ENCODE measurements around the gene AJAP1.

The AJAP1 gene

GRCh38 chr1:4755864-4756504 lies 101.6 kb downstream of the AJAP1 start:
- Histone ChIP-seq H3K4me3 (replicated peaks; ENCODE audit: insufficient read depth, low read length) (no peak overlapping the region), H3K27me3 (ENCODE audit: insufficient read depth, poor library complexity, severe bottlenecking) (no peaks in the 10 kb centered on the region), H3K27ac (replicated peaks) (no peak overlapping the region)
- no peak for DNase-seq (ENCODE audit: low read depth in 1 of 2, low spot score in 1 of 2)
- TF ChIP-seq POLR2AphosphoS5 (IDR thresholded peaks at IDR 0.05; ENCODE audit: low read depth), result no peak
- no peak for TF ChIP-seq SPI1 (IDR thresholded peaks at IDR 0.05; ENCODE audit: borderline replicate concordance, low read depth)
- no peak for TF ChIP-seq CTCF (IDR thresholded peaks at IDR 0.05; ENCODE audit: insufficient read depth, low read length)
- no peak for TF ChIP-seq REST (IDR thresholded peaks at IDR 0.05; ENCODE audit: insufficient replicate concordance, low read depth)
- TF ChIP-seq GABPA (IDR thresholded peaks at IDR 0.05; ENCODE audit: low read depth), result no peak

GRCh38 chr1:4756851-4757580 lies 102.6 kb downstream of the AJAP1 start:
- Histone ChIP-seq H3K4me3 (replicated peaks; ENCODE audit: insufficient read depth, low read length) (no peak overlapping the region), H3K27ac (replicated peaks) (no peak overlapping the region), H3K27me3 (ENCODE audit: insufficient read depth, poor library complexity, severe bottlenecking) (no peaks in the 10 kb centered on the region)
- no peak for DNase-seq (ENCODE audit: low read depth in 1 of 2, low spot score in 1 of 2)
- TF ChIP-seq CTCF (IDR thresholded peaks at IDR 0.05; ENCODE audit: insufficient read depth, low read length) (no peak), POLR2AphosphoS5 (IDR thresholded peaks at IDR 0.05; ENCODE audit: low read depth) (no peak), SPI1 (IDR thresholded peaks at IDR 0.05; ENCODE audit: borderline replicate concordance, low read depth) (no peak), REST (IDR thresholded peaks at IDR 0.05; ENCODE audit: insufficient replicate concordance, low read depth) (no peak), GABPA (IDR thresholded peaks at IDR 0.05; ENCODE audit: low read depth) (no peak)

- DNase-seq (ENCODE audit: low read depth in 1 of 2, low spot score in 1 of 2), result no peak
- H3K27me3 ChIP-seq (ENCODE audit: insufficient read depth, poor library complexity, severe bottlenecking), result no peaks in the 10 kb centered on the region
- no peak overlapping the region for H3K4me3 ChIP-seq (replicated peaks; ENCODE audit: insufficient read depth, low read length)
- no peak for TF ChIP-seq GABPA (IDR thresholded peaks at IDR 0.05; ENCODE audit: low read depth)
- TF ChIP-seq POLR2AphosphoS5 (IDR thresholded peaks at IDR 0.05; ENCODE audit: low read depth), result no peak
- no peak for TF ChIP-seq REST (IDR thresholded peaks at IDR 0.05; ENCODE audit: insufficient replicate concordance, low read depth)
- no peak for TF ChIP-seq SPI1 (IDR thresholded peaks at IDR 0.05; ENCODE audit: borderline replicate concordance, low read depth)
- no peak for TF ChIP-seq CTCF (IDR thresholded peaks at IDR 0.05; ENCODE audit: insufficient read depth, low read length)
- no peak overlapping the region for H3K27ac ChIP-seq (replicated peaks)
Measured at GRCh38 chr1:4759671-4760070, 105.3 kb downstream of the AJAP1 start.
